ENCODE data around the gene PLCXD3. TPM values are rescaled to one million over a fixed set of nuclear protein-coding genes. Genes with fewer than 3 reads are reported as not detected.
A peak's percentile ranks its signal among the peaks of the same experiment; 100 is the strongest.

PLCXD3 gene
- total RNA-seq, 1 experiment from 2014 or later: not detected

DNA sequence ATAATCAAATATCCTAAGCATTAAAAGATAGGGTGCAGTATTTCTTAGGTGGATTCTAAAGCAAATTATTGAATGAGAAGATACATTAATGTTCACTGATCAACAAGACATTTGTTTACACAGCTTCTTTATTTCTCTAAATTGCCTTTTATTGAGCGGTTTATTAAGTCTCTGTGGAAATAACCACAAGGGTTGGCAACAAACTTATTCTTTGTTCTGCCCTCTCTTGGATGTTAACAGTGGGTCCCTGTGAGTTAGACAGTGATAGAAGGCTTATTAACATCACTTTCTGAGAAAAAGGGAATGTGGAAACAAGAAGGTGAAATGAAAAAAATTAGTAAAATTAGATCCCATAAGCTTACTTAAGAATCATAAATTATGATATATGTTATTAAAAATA is 214.3 kb downstream of the PLCXD3 start:
- H3K4me1 ChIP-seq (replicated peaks): no peaks in the 10 kb centered on the region
- no peaks in the 10 kb centered on the region for H3K36me3 ChIP-seq
- no peak overlapping the region for H3K4me3 ChIP-seq
- H3K27me3 ChIP-seq (replicated peaks): peaks cover 2% of the 10 kb centered on the region; the same call in 1 of the 2 replicates
- H3K9me3 ChIP-seq (replicated peaks): no peaks in the 10 kb centered on the region
- no peak for DNase-seq (ENCODE audit: low read depth in 1 of 2, low spot score in 2 of 2)
- no peak overlapping the region for H3K27ac ChIP-seq

DNA sequence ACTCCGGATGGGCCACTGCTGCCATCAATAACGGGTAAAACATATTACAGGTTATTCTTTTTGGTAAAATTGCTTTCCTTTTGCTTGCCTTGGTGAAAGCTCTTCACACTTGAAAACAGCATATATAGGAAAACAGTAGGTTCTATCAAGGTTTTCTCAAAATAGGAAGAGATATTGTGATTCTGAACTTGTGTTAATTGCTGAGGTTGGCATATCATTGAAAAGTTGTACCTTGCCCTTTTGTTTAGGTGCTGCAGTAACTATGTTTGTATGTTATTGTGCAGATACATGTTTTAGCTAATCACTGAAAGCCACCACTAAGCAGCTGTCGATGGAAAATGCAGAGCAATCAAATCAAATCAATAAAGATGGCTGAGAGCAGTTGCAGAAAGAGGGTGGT is 219.1 kb downstream of the PLCXD3 start:
- no peak for DNase-seq (ENCODE audit: low read depth in 1 of 2, low spot score in 2 of 2)
- H3K9me3 ChIP-seq (replicated peaks): no peaks in the 10 kb centered on the region
- no peaks in the 10 kb centered on the region for H3K36me3 ChIP-seq
- no peak overlapping the region for H3K4me3 ChIP-seq
- 0 out of 2 replicates have a peak, but pooled peaks cover 2% of the 10 kb centered on the region for H3K27me3 ChIP-seq (replicated peaks)
- H3K4me1 ChIP-seq (replicated peaks): no peaks in the 10 kb centered on the region
- no peak overlapping the region for H3K27ac ChIP-seq

DNA sequence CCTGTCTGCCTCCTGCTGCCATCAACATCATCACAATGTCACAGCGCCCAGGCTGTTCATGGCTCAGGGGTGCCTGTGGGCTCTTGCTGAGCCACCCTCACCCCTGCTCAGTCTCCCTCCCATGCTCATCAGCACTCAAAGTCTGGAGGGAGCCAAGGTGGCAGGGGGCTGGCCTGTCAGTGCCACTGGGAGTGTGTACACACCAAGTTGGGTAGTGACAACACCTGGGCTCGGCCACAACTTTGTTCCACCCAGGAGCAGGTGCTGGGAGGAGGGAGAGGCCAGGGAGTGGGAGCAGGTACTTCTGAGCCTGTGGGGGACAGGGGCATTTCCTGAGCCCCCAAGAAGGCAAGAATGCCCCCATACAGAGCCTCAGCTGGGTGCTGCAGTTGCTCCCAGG is 219.6 kb downstream of the PLCXD3 start:
- Histone ChIP-seq H3K27ac (no peak overlapping the region), H3K4me1 (replicated peaks) (no peaks in the 10 kb centered on the region), H3K27me3 (replicated peaks) (0 out of 2 replicates have a peak, but pooled peaks cover 2% of the 10 kb centered on the region), H3K9me3 (replicated peaks) (no peaks in the 10 kb centered on the region), H3K4me3 (no peak overlapping the region), H3K36me3 (no peaks in the 10 kb centered on the region)
- no peak for DNase-seq (ENCODE audit: low read depth in 1 of 2, low spot score in 2 of 2)

DNA sequence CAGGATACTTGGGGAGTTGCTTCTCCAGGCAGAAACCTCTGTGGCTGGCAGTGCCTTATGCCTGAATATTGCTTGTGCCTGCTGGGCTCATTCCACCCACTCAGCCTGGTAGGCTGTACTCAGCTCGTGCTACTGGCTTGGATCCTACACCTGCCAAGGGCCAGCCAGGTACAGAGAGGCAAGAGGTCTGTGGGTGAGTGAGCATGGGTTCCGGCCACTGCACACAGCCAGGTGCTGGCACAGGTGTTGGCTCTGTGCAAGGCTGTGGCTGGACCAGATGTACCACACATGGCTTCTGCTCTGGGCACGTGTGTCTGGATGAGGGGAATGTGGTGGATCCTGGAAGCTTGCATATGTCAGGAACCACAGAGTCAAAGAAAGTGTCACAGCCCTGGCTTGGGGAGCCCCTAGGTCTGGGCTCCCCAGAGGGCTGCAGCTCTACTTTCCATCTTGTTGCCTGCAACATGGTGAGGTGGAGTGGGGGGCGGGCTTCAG is 220.4 kb downstream of the PLCXD3 start:
- H3K4me3 ChIP-seq: no peak overlapping the region
- no peaks in the 10 kb centered on the region for H3K9me3 ChIP-seq (replicated peaks)
- no peaks in the 10 kb centered on the region for H3K36me3 ChIP-seq
- no peaks in the 10 kb centered on the region for H3K4me1 ChIP-seq (replicated peaks)
- DNase-seq (ENCODE audit: low read depth in 1 of 2, low spot score in 2 of 2): no peak
- 0 out of 2 replicates have a peak, but pooled peaks cover 2% of the 10 kb centered on the region for H3K27me3 ChIP-seq (replicated peaks)
- no peak overlapping the region for H3K27ac ChIP-seq

DNA sequence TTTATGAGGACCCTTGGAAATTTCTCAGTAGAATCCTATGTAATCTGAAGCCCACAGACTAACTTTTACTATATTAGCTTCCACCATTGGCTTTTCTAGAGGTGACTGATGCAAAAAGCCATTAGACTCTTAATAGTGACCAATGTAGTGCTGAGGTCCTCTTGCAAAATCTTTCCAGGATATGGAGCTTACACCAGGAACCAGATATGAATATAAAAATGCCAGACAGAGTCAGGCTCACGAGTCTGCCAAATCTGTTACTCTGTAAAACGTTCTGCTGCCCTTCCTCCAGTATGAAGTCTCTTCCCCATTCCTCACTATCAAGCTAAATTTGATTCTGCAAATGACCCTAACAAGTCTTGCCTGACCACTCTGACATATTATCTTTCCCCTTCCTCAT is 223.7 kb downstream of the PLCXD3 start:
- Histone ChIP-seq H3K27ac (no peak overlapping the region), H3K4me1 (replicated peaks) (no peaks in the 10 kb centered on the region)

DNA sequence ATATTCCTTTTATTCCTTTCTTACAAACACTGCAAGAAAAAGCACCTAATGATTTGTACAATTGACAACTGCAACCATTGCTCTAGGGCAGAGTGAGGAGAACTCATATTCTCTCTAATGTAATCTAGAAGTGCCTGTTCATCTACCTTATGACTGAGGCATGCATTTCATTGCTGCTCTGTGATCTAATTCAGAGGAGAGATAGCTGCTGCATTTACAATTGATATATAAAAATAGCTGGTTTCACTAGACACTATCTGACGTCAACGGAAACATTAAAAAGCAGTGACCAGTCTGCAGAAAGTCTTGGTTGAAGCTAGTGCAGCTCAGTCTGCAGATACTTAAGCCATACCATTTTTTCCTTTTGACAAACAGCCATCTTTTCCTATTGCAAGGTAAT is 224.2 kb downstream of the PLCXD3 start:
- DNase-seq (ENCODE audit: low read depth in 1 of 2, low spot score in 2 of 2): no peak
- no peak overlapping the region for H3K27ac ChIP-seq
- no peaks in the 10 kb centered on the region for H3K4me1 ChIP-seq (replicated peaks)
- no peak overlapping the region for H3K4me3 ChIP-seq
- no peaks in the 10 kb centered on the region for H3K27me3 ChIP-seq (replicated peaks)
- H3K9me3 ChIP-seq (replicated peaks): no peaks in the 10 kb centered on the region
- H3K36me3 ChIP-seq: no peaks in the 10 kb centered on the region

More for the DNA sequence above, 223.7 kb downstream of the PLCXD3 start:
- no peak for DNase-seq (ENCODE audit: low read depth in 1 of 2, low spot score in 2 of 2)
- H3K36me3 ChIP-seq: no peaks in the 10 kb centered on the region
- no peak overlapping the region for H3K4me3 ChIP-seq
- no peaks in the 10 kb centered on the region for H3K9me3 ChIP-seq (replicated peaks)
- H3K27me3 ChIP-seq (replicated peaks): 0 out of 2 replicates have a peak, but pooled peaks cover 2% of the 10 kb centered on the region

DNA sequence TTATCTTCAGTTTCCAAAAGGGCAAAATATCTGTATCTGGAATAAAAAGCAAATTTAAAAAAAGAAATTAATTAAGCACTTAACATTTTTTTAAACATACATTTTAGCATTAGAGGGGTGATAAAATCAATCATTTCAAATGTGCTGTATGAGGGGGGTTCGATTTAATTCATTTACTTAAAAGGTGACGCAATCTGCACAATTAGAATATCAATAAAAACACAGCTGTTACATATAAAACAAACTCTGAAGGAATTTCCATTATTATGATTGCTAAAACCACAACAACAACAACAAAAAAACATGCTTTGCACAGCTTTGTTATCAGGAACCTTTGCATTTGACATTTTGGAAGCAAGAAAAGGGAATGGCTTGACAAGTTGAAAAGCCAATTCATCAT is 225.5 kb downstream of the PLCXD3 start:
- Histone ChIP-seq H3K9me3 (replicated peaks) (no peaks in the 10 kb centered on the region), H3K4me1 (replicated peaks) (no peaks in the 10 kb centered on the region), H3K36me3 (no peaks in the 10 kb centered on the region), H3K27ac (no peak overlapping the region), H3K4me3 (no peak overlapping the region), H3K27me3 (replicated peaks) (no peaks in the 10 kb centered on the region)
- DNase-seq (ENCODE audit: low read depth in 1 of 2, low spot score in 2 of 2): no peak

DNA sequence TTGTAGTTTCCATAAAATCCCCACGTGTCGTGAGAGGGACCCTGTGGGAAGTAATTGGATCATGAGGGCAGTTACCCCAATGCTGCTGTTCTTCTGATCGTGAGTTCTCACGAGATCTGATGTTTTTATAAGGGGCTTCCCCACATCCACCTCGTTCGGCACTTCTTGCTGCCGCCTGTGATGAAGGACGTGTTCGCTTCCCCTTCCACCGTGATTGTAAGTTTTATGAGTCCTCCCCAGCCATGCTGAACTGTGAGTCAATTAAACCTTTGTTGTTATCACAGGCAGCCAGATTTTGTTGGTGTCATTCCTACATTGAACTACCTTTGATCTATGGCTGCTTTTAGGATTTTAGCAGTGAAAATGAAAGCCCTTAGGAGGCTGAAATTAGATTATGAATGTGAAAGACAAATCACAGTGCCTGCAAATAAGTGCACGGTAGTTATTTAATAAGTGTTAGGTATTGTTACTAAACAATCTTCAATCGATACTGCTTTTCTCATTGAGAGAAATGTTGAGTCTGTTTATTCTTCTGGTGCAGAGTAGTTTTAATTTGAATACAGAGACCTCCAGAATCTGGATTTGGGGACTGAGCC is 229.1 kb downstream of the PLCXD3 start:
- no peaks in the 10 kb centered on the region for H3K9me3 ChIP-seq (replicated peaks)
- H3K27ac ChIP-seq: no peak overlapping the region
- H3K4me1 ChIP-seq (replicated peaks): no peaks in the 10 kb centered on the region
- H3K4me3 ChIP-seq: no peak overlapping the region
- H3K27me3 ChIP-seq (replicated peaks): no peaks in the 10 kb centered on the region
- H3K36me3 ChIP-seq: no peaks in the 10 kb centered on the region
- no peak for DNase-seq (ENCODE audit: low read depth in 1 of 2, low spot score in 2 of 2)

DNA sequence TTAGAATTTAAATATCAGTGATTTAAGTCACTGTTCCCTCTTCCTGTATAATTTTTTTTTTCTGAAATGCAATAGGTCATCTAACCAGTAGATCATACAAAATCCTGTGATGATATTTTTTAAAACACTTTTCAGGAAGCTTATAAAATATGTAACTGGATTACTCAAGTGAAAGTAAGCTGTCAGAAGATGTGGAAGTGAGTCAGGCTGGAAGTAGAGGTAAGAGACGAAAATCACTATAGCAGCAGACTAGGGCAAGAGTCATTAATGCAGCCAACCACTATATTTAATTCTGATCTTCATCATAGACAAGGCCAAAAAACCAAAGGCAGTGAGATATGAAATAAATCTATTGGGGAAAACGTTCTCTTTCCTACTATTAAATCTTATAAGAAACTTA is 231.4 kb downstream of the PLCXD3 start:
- no peaks in the 10 kb centered on the region for H3K27me3 ChIP-seq (replicated peaks)
- no peaks in the 10 kb centered on the region for H3K4me1 ChIP-seq (replicated peaks)
- no peak for DNase-seq (ENCODE audit: low read depth in 1 of 2, low spot score in 2 of 2)
- H3K27ac ChIP-seq: no peak overlapping the region
- H3K9me3 ChIP-seq (replicated peaks): no peaks in the 10 kb centered on the region
- no peak overlapping the region for H3K4me3 ChIP-seq
- no peaks in the 10 kb centered on the region for H3K36me3 ChIP-seq

DNA sequence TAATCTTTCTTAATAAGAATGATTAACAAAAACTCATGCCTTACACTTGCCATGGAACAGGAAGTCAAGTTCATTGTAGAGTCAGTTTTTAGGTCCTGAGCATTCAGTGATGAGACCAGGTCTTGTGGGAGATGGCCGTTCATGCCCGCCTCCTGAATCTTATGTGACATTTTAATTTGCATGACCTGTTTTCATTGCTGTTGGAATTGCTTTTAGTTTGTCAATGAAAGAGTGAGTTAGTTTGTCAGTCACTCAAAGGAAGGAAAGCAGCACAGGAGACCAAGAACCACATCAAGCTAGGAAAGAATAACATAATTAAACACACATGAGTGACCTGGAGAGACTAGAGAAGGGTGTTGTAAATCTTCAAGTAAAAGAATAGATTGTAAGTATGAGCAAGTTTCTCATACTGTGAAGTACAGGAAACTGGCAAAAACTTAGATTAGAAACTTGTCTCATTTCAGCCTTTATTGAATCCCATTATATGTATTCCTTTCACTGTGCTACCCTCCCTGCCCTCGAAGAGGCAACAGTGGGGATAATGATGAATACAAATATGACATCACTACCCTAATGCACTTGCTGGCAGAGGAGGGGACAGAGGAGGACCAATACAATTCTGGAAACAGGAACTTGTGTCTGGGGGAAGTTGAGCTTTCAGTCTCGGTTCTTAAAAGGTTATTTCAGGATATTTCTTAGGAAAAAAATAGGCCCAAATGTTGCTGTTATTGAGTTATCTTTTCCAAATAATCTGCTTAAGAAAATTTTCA is 232.7 kb downstream of the PLCXD3 start:
- Histone ChIP-seq H3K4me3 (no peak overlapping the region), H3K9me3 (replicated peaks) (no peaks in the 10 kb centered on the region), H3K4me1 (replicated peaks) (no peaks in the 10 kb centered on the region), H3K36me3 (no peaks in the 10 kb centered on the region), H3K27ac (no peak overlapping the region), H3K27me3 (replicated peaks) (no peaks in the 10 kb centered on the region)
- DNase-seq (ENCODE audit: low read depth in 1 of 2, low spot score in 2 of 2): no peak

DNA sequence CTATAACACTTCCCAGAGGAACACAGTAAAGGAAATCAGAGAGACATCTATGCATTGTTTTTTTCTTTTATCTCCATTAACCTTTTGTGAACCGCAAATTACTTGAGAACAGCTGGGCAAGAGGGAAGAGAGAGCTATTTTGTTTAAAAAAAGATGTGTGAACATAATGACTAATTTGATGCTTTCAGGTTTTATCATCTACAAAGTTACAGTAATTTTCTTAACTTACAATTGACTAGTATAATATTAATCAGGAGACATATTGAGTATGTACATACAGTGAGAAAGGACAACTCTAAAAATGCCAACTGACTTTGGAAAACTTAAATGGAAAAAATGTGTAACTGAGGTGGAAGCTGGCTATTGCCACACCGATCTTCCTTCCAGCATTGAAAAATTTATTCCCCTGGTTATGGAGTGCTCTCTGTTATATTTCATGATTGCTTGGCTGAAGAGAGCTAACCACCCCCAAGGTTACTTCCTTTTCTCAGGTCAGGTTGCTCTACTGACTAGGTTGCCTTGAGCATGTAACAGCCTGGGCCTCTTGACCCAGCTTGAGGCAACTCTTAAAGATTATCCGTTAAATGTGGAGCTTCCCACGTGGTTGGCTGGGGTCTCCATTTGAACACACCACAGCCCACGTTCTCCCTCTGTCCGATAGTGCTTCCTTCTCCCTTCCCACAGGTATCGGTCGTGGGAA is 234.4 kb downstream of the PLCXD3 start:
- DNase-seq (ENCODE audit: low read depth in 1 of 2, low spot score in 2 of 2): no peak
- H3K4me1 ChIP-seq (replicated peaks): no peaks in the 10 kb centered on the region
- H3K27ac ChIP-seq: no peak overlapping the region
- H3K4me3 ChIP-seq: no peak overlapping the region
- H3K36me3 ChIP-seq: no peaks in the 10 kb centered on the region
- H3K27me3 ChIP-seq (replicated peaks): no peaks in the 10 kb centered on the region
- no peaks in the 10 kb centered on the region for H3K9me3 ChIP-seq (replicated peaks)

DNA sequence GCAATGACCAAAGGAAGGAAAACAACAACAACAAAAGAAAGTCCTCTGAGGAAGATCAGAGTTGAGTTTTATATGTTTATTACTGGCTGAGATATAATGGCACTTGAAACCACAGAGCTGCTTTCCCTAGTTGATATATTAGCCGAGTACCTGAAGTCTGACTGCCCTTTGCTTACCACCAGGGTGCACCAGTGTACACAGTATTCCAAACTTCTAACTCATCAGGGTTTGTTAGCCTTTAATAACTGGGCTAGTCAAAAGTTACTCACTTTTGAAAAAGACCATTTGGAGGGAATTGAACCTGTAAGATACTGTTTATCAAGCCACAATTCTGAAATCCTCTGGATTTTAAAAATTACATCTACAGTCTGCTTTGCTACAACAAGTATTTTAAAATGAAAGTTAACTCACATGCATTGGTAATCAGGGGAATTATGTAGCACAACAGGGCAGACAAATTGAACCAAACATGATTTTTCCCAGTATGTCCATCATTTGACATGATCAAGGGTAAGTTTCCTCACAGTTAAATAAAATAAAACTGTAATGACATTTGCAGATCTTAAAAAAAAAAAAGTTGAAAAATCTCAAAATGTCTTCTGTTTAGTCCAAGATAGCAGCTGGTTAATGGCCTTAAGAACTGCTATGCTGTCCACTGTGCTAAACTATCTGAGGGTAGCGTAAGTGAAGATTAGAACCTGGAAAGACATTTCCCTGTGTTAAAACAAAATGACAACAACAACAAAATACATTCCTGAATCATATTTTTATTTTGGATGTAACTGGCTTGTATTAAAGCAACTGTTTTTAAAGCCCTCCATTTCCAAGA is 239.8 kb downstream of the PLCXD3 start:
- no peaks in the 10 kb centered on the region for H3K9me3 ChIP-seq (replicated peaks)
- no peak overlapping the region for H3K4me3 ChIP-seq
- H3K27me3 ChIP-seq (replicated peaks): no peaks in the 10 kb centered on the region
- DNase-seq (ENCODE audit: low read depth in 1 of 2, low spot score in 2 of 2): peak in 1 of 2 experiments; percentile 22
- H3K36me3 ChIP-seq: no peaks in the 10 kb centered on the region
- no peak overlapping the region for H3K27ac ChIP-seq
- no peaks in the 10 kb centered on the region for H3K4me1 ChIP-seq (replicated peaks)

DNA sequence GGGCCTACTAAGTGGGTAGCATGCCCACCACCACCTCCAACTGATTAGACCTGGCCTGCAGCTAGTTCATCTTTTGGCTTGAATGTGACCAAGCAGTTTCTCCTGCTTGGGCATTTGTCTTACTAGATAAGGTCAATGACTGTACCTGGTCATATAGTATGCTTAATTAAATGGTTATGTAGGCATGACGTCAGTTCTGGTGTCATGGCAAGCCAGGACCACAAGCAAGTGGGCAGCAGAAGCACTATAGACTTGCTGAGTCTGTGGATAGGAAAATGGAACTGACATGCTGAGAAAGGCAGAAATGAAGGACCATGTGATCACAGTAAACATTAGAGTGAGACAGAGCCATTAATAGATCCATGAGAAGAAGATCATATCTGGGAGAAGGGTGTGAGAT is 241.5 kb downstream of the PLCXD3 start:
- Histone ChIP-seq H3K27ac (no peak overlapping the region), H3K36me3 (no peaks in the 10 kb centered on the region), H3K27me3 (replicated peaks) (peaks cover 7% of the 10 kb centered on the region; the same call in 1 of the 2 replicates), H3K4me1 (replicated peaks) (no peaks in the 10 kb centered on the region), H3K9me3 (replicated peaks) (no peaks in the 10 kb centered on the region), H3K4me3 (no peak overlapping the region)
- no peak for DNase-seq (ENCODE audit: low read depth in 1 of 2, low spot score in 2 of 2)

Data from SJSA1 (cell line).